GM18909 (cell line): ENCODE data around the gene NYNRIN.
"Not testable (repeated sequence)": the region's sequence is repeated elsewhere in the genome, so short reads cannot be mapped to it uniquely, and the experiment has no call there.

Experiments
- ATAC-seq: cut with Tn5 transposase; IDR thresholded peaks from one replicate; pipeline ENCODE4 v1.9.1; 2021; ENCODE audit warnings: mild to moderate bottlenecking; ENCODE audit not compliant: unreplicated experiment, poor library complexity

The NYNRIN gene

GRCh38 chr14:24398653-24399446 is at the start of gene NYNRIN:
TSS of gene NYNRIN (plus strand) at chr14:24399003. CDS start at chr14:24399247, 244 bp downstream.
- no peak for ATAC-seq

GRCh38 chr14:24349742-24350141 is 49.1 kb upstream of the NYNRIN start:
- no peak for ATAC-seq

GRCh38 chr14:24351517-24351916 is 47.3 kb upstream of the NYNRIN start:
- no peak for ATAC-seq

GRCh38 chr14:24353559-24354481 is 45.0 kb upstream of the NYNRIN start:
- no peak for ATAC-seq

GRCh38 chr14:24354482-24354825 is 44.3 kb upstream of the NYNRIN start:
- not testable (repeated sequence) for ATAC-seq

- ATAC-seq, result no peak
Observed at GRCh38 chr14:24355009-24355408, 43.8 kb upstream of the NYNRIN start.

GRCh38 chr14:24356208-24356607 is 42.6 kb upstream of the NYNRIN start:
- no peak for ATAC-seq

GRCh38 chr14:24360281-24360680 is 38.5 kb upstream of the NYNRIN start:
- ATAC-seq, result no peak

- no peak for ATAC-seq
Observed at GRCh38 chr14:24361326-24361725, 37.5 kb upstream of the NYNRIN start.

- ATAC-seq, result no peak
Observed at GRCh38 chr14:24362241-24362960, 36.4 kb upstream of the NYNRIN start.

GRCh38 chr14:24363401-24363800 is 35.4 kb upstream of the NYNRIN start:
- no peak for ATAC-seq

GRCh38 chr14:24364841-24365240 is 34.0 kb upstream of the NYNRIN start:
- no peak for ATAC-seq

GRCh38 chr14:24365600-24366412 is 33.0 kb upstream of the NYNRIN start:
- peak; percentile 51 for ATAC-seq

- ATAC-seq, result no peak
Observed at GRCh38 chr14:24366413-24366720, 32.4 kb upstream of the NYNRIN start.

- ATAC-seq, result peak; percentile 73
Observed at GRCh38 chr14:24366721-24367513, 31.9 kb upstream of the NYNRIN start.

GRCh38 chr14:24367514-24368211 is 31.1 kb upstream of the NYNRIN start, which contains the start of gene NFATC4:
TSS of gene NFATC4 (plus strand) at chr14:24368184. CDS start at chr14:24368341, 157 bp downstream.
- ATAC-seq, result peak; percentile 16

GRCh38 chr14:24368212-24368561 is 30.6 kb upstream of the NYNRIN start:
- no peak for ATAC-seq

- no peak for ATAC-seq
Observed at GRCh38 chr14:24368562-24369252, 30.1 kb upstream of the NYNRIN start.
